Trophoblast cell (in vitro differentiated cells and primary cell): ENCODE results near the gene NUCKS1.

Source experiments
- DNase-seq, 2 donors: peaks; one replicate each; pipeline ENCODE4 v3.0.0-alpha.2; 2016
- H2AFZ ChIP-seq: 2 replicates; pipeline ENCODE4 v1.6.1; 2013; ENCODE audit warnings: low read length, moderate library complexity, mild to moderate bottlenecking; ENCODE audit not compliant: insufficient read depth, poor library complexity
- H2AK5ac ChIP-seq: 2 replicates; pipeline ENCODE4 v1.6.1; 2013; ENCODE audit warnings: mild to moderate bottlenecking, low read length
- H2BK120ac ChIP-seq: 2 replicates; pipeline ENCODE4 v1.6.1; 2013; ENCODE audit warnings: low read length, mild to moderate bottlenecking, moderate library complexity; ENCODE audit not compliant: insufficient read depth, poor library complexity
- H2BK12ac ChIP-seq: 2 replicates; pipeline ENCODE4 v1.6.1; 2013; ENCODE audit warnings: mild to moderate bottlenecking, low read length, moderate library complexity
- H2BK5ac ChIP-seq: 2 replicates; pipeline ENCODE4 v1.6.1; 2013; ENCODE audit warnings: low read length, low read depth, moderate library complexity, mild to moderate bottlenecking; ENCODE audit not compliant: poor library complexity
- H3K14ac ChIP-seq: 2 replicates; pipeline ENCODE4 v1.6.1; 2013; ENCODE audit warnings: mild to moderate bottlenecking, low read length
- H3K18ac ChIP-seq: 2 replicates; pipeline ENCODE4 v1.6.1; 2013; ENCODE audit warnings: mild to moderate bottlenecking, low read length
- H3K23ac ChIP-seq: 2 replicates; pipeline ENCODE4 v1.6.1; 2013; ENCODE audit warnings: low read length
- H3K27ac ChIP-seq: 2 replicates; pipeline ENCODE4 v1.5.1; 2013; ENCODE audit warnings: low read depth, mild to moderate bottlenecking, inconsistent platforms, low read length, moderate library complexity
- H3K27me3 ChIP-seq: 2 replicates; pipeline ENCODE4 v1.6.1; 2013; ENCODE audit warnings: inconsistent platforms, mild to moderate bottlenecking, low read length, moderate library complexity; ENCODE audit not compliant: insufficient read depth
- H3K36me3 ChIP-seq, 2 experiments: 1 replicate in 1 of 2; 2 replicates in 1 of 2; pipeline ENCODE4 v1.6.1; 2013; ENCODE audit warnings: low read length in 2 of 2, mild to moderate bottlenecking in 2 of 2, moderate library complexity in 1 of 2; ENCODE audit not compliant: insufficient read depth in 2 of 2, control insufficient read depth in 1 of 2
- H3K4ac ChIP-seq: 2 replicates; pipeline ENCODE4 v1.6.1; 2013; ENCODE audit warnings: low read depth, mild to moderate bottlenecking, low read length, moderate library complexity
- H3K4me1 ChIP-seq, 2 experiments: 1 replicate in 1 of 2; 2 replicates in 1 of 2; pipeline ENCODE4 v1.6.1; 2013; ENCODE audit warnings: low read length in 2 of 2, mild to moderate bottlenecking in 2 of 2, moderate library complexity in 1 of 2; ENCODE audit not compliant: insufficient read depth in 2 of 2, control insufficient read depth in 1 of 2
- H3K4me2 ChIP-seq: 2 replicates; pipeline ENCODE4 v1.6.1; 2013; ENCODE audit warnings: inconsistent platforms, mild to moderate bottlenecking, low read length, moderate library complexity
- H3K4me3 ChIP-seq: 2 replicates; pipeline ENCODE4 v1.5.1; 2013; ENCODE audit warnings: mild to moderate bottlenecking, low read depth, low read length, inconsistent platforms
- H3K79me1 ChIP-seq: one replicate; pipeline ENCODE4 v1.6.1; 2013; ENCODE audit warnings: low read length
- H3K79me2 ChIP-seq: 2 replicates; pipeline ENCODE4 v1.6.1; 2013; ENCODE audit warnings: low read length, mild to moderate bottlenecking; ENCODE audit not compliant: control insufficient read depth, insufficient read depth, poor library complexity
- H3K9ac ChIP-seq: 2 replicates; pipeline ENCODE4 v1.6.1; 2013; ENCODE audit warnings: mild to moderate bottlenecking, low read length
- H3K9me3 ChIP-seq: 2 replicates; pipeline ENCODE4 v1.6.1; 2013; ENCODE audit warnings: low read depth, mild to moderate bottlenecking, control low read depth, inconsistent platforms, low read length; ENCODE audit not compliant: insufficient read depth
- H4K12ac ChIP-seq: 2 replicates; pipeline ENCODE4 v1.6.1; 2013; ENCODE audit warnings: low read depth, mild to moderate bottlenecking, low read length, moderate library complexity
- H4K8ac ChIP-seq: 2 replicates; pipeline ENCODE4 v1.6.1; 2013; ENCODE audit warnings: low read depth, mild to moderate bottlenecking, low read length, moderate library complexity
- H4K91ac ChIP-seq: one replicate; pipeline ENCODE4 v1.6.1; 2013; ENCODE audit warnings: low read depth, mild to moderate bottlenecking, low read length, moderate library complexity
- WGBS: extraction: QIAGEN DNeasy Blood & Tissue Kit; methylation state at CpG from one replicate; pipeline ENCODE4 v1.1.7; 2013; ENCODE audit warnings: missing lambda C conversion rate; ENCODE audit not compliant: insufficient read length, insufficient coverage; ENCODE audit errors: extremely low coverage; 5-methylcytosine and 5-hydroxymethylcytosine counted together

The NUCKS1 gene

DNA sequence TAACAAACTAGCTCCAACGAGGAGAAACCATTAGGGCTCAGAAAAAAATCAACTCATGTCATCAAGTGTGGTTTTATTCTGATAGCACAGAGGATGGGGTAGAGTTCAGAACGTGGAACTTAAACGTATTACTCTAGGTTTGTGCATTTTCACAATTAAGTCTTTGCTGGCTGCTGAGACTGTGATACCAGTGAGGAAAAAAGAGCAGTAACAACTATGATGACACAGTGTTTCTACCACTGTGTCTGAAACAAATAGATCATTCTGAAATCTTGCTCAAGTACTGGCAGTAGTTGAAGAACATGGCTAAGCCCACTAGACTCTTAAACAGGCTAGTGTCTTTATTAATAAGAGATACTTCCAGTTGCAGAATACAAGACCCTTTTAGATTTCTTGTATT, 31.0 kb downstream of the NUCKS1 start:
- H3K4me2 ChIP-seq, result no peak overlapping the region
- no peaks in the 10 kb centered on the region for H3K79me1 ChIP-seq
- no peak overlapping the region for H2BK120ac ChIP-seq
- no peak overlapping the region for H3K9ac ChIP-seq
- no peak overlapping the region for H2BK12ac ChIP-seq
- H4K91ac ChIP-seq, result no peak overlapping the region
- H3K36me3 ChIP-seq, result peaks cover 9 to 26% of the 10 kb centered on the region in 2 experiments
- no peaks in the 10 kb centered on the region for H3K27me3 ChIP-seq
- no peak overlapping the region for H3K4ac ChIP-seq
- H3K4me3 ChIP-seq, result no peak overlapping the region
- H4K12ac ChIP-seq, result no peak overlapping the region
- WGBS, result no CpG with 5 or more reads among the region's 3 CpGs
- H3K23ac ChIP-seq, result no peak overlapping the region
- no peaks in the 10 kb centered on the region for H3K79me2 ChIP-seq
- H3K27ac ChIP-seq, result no peak overlapping the region
- no peak overlapping the region for H3K18ac ChIP-seq
- no peak overlapping the region for H4K8ac ChIP-seq
- H3K4me1 ChIP-seq, result no peaks in the 10 kb centered on the region
- H3K14ac ChIP-seq, result no peak overlapping the region
- H2AK5ac ChIP-seq, result no peak overlapping the region
- no peak for DNase-seq
- H3K9me3 ChIP-seq, result no peaks in the 10 kb centered on the region
- no peak overlapping the region for H2BK5ac ChIP-seq
- no peak overlapping the region for H2AFZ ChIP-seq

- no peak overlapping the region for H3K14ac ChIP-seq
- no peaks in the 10 kb centered on the region for H3K4me1 ChIP-seq
- no peak overlapping the region for H3K18ac ChIP-seq
- no peaks in the 10 kb centered on the region for H3K27me3 ChIP-seq
- no peak overlapping the region for H3K4me2 ChIP-seq
- H3K4ac ChIP-seq, result no peak overlapping the region
- no peak overlapping the region for H3K27ac ChIP-seq
- H4K91ac ChIP-seq, result no peak overlapping the region
- whole genome bisulfite sequencing, result no CpG with 5 or more reads among the region's 7 CpGs
- no peak overlapping the region for H3K4me3 ChIP-seq
- no peak overlapping the region for H3K9ac ChIP-seq
- no peak overlapping the region for H3K23ac ChIP-seq
- no peak overlapping the region for H2BK12ac ChIP-seq
- no peak overlapping the region for H2AK5ac ChIP-seq
- H4K12ac ChIP-seq, result no peak overlapping the region
- H2BK5ac ChIP-seq, result no peak overlapping the region
- H3K36me3 ChIP-seq, result peaks cover 6 to 23% of the 10 kb centered on the region in 2 experiments
- no peaks in the 10 kb centered on the region for H3K79me2 ChIP-seq
- H3K79me1 ChIP-seq, result no peaks in the 10 kb centered on the region
- no peak overlapping the region for H2BK120ac ChIP-seq
- no peak overlapping the region for H4K8ac ChIP-seq
- DNase-seq, result no peak
- H2AFZ ChIP-seq, result no peak overlapping the region
- no peaks in the 10 kb centered on the region for H3K9me3 ChIP-seq
These were observed 33.4 kb downstream of the NUCKS1 start for GRCh38 chr1:205716371-205717132.

- Histone ChIP-seq H3K9me3 (no peaks in the 10 kb centered on the region), H3K14ac (no peak overlapping the region), H3K79me2 (no peaks in the 10 kb centered on the region), H4K91ac (no peak overlapping the region), H2BK12ac (no peak overlapping the region), H3K18ac (no peak overlapping the region), H3K4me1 (no peaks in the 10 kb centered on the region), H3K79me1 (no peaks in the 10 kb centered on the region), H3K4me2 (no peak overlapping the region), H3K27ac (no peak overlapping the region), H3K36me3 (peaks cover 3 to 19% of the 10 kb centered on the region in 2 experiments), H4K12ac (no peak overlapping the region), H2AFZ (no peak overlapping the region), H3K4me3 (no peak overlapping the region), H4K8ac (no peak overlapping the region), H2BK5ac (no peak overlapping the region), H3K27me3 (no peaks in the 10 kb centered on the region), H3K4ac (no peak overlapping the region), H3K9ac (no peak overlapping the region), H3K23ac (no peak overlapping the region), H2AK5ac (no peak overlapping the region), H2BK120ac (no peak overlapping the region)
- no CpG with 5 or more reads among the region's 5 CpGs for WGBS
- no peak for DNase-seq
These were observed 34.4 kb downstream of the NUCKS1 start for GRCh38 chr1:205715628-205716027.

- no peaks in the 10 kb centered on the region for H3K9me3 ChIP-seq
These were observed 35.1 kb downstream of the NUCKS1 start for GRCh38 chr1:205714906-205715246.

More at GRCh38 chr1:205714906-205715246, 35.1 kb downstream of the NUCKS1 start:
- no peak overlapping the region for H2AK5ac ChIP-seq
- no peak overlapping the region for H3K4ac ChIP-seq
- H3K4me3 ChIP-seq, result no peak overlapping the region
- no peak overlapping the region for H2BK12ac ChIP-seq
- no peak overlapping the region for H4K8ac ChIP-seq
- no peak overlapping the region for H3K27ac ChIP-seq
- H2AFZ ChIP-seq, result no peak overlapping the region
- no peak overlapping the region for H4K91ac ChIP-seq
- no peak overlapping the region for H3K18ac ChIP-seq
- H3K4me1 ChIP-seq, result no peaks in the 10 kb centered on the region
- H2BK5ac ChIP-seq, result no peak overlapping the region
- no peak overlapping the region for H4K12ac ChIP-seq
- no peaks in the 10 kb centered on the region for H3K27me3 ChIP-seq
- H2BK120ac ChIP-seq, result no peak overlapping the region
- no peaks in the 10 kb centered on the region for H3K79me2 ChIP-seq
- no CpG with 5 or more reads among the region's 4 CpGs for WGBS
- H3K36me3 ChIP-seq, result peaks cover 2 to 17% of the 10 kb centered on the region in 2 experiments
- no peak overlapping the region for H3K23ac ChIP-seq
- DNase-seq, result no peak
- no peak overlapping the region for H3K4me2 ChIP-seq
- H3K14ac ChIP-seq, result no peak overlapping the region
- H3K79me1 ChIP-seq, result no peaks in the 10 kb centered on the region
- no peak overlapping the region for H3K9ac ChIP-seq
